Measurements from ENCODE around the gene PEPD. TPM values are rescaled to one million over a fixed set of nuclear protein-coding genes. Genes with fewer than 3 reads are reported as not detected.
A peak's percentile ranks its signal among the peaks of the same experiment; 100 is the strongest.
"Not testable (repeated sequence)": the region's sequence is repeated elsewhere in the genome, so short reads cannot be mapped to it uniquely, and the experiment has no call there.

The PEPD gene
- total and polyA plus RNA-seq, 9 donors: 20.3 to 55.4 (median 45.1) TPM

DNA sequence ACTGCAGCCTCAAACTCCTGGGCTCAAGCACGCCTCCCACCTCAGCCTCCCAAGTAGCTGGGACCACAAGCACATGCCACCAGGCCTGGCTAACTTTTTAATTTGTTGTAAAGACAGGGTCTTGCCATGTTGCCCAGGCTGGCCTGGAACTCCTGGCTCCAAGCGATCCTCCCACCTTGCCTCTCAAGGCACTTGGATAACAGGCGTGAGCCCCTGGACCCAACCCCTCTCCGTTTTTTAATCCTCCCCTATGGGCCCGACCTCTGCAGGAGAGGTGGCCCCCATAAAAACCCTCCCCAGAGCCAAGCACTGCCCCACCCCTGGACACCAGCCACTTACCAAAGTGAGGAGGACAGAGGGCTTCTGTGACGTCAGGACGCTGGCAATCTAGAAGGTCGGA is 28.6 kb downstream of the PEPD start:
- no peak for DNase-seq
- H3K4me1 ChIP-seq (ENCODE audit: control insufficient read depth, insufficient read depth, low read length): peaks cover 7% of the 10 kb centered on the region
- no peak overlapping the region for H3K4me3 ChIP-seq (ENCODE audit: low read length)
- no peaks in the 10 kb centered on the region for H3K9me3 ChIP-seq (replicated peaks; ENCODE audit: control insufficient read depth, low read depth, low read length)
- H3K36me3 ChIP-seq (ENCODE audit: control insufficient read depth, insufficient read depth, low read length): peaks cover 3% of the 10 kb centered on the region
- 94% methylated on average over 6 of the region's 8 CpGs for WGBS (ENCODE audit: insufficient coverage)
- H3K27ac ChIP-seq (ENCODE audit: low read length): no peak overlapping the region
- H3K27me3 ChIP-seq (ENCODE audit: control insufficient read depth, insufficient read depth, low read length): no peaks in the 10 kb centered on the region

DNA sequence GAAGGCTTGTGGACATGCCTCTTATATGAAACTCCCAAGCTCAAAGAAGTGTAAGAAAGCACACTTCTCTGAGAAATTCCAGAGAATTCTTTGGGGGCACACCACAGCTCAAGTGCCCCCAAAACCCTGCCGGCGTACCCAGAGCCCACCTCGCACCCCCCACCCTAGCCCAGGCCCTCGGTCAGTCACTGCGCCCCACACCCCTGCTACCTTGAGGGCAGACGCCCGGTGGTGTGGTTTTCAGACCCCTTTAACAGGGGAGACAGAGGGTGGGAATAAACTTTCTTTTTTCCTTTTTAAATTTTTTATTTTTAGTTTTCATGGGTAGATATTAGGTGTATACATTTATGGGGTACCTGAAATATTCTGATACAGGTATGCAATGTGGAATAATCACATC is 29.5 kb downstream of the PEPD start:
- Histone ChIP-seq H3K4me3 (ENCODE audit: low read length) (no peak overlapping the region), H3K27me3 (ENCODE audit: control insufficient read depth, insufficient read depth, low read length) (no peaks in the 10 kb centered on the region), H3K9me3 (replicated peaks; ENCODE audit: control insufficient read depth, low read depth, low read length) (no peaks in the 10 kb centered on the region), H3K36me3 (ENCODE audit: control insufficient read depth, insufficient read depth, low read length) (no peaks in the 10 kb centered on the region), H3K27ac (ENCODE audit: low read length) (no peak overlapping the region), H3K4me1 (ENCODE audit: control insufficient read depth, insufficient read depth, low read length) (peaks cover 16% of the 10 kb centered on the region)
- no peak for DNase-seq
- no CpG with 5 or more reads among the region's 7 CpGs for WGBS (ENCODE audit: insufficient coverage)

DNA sequence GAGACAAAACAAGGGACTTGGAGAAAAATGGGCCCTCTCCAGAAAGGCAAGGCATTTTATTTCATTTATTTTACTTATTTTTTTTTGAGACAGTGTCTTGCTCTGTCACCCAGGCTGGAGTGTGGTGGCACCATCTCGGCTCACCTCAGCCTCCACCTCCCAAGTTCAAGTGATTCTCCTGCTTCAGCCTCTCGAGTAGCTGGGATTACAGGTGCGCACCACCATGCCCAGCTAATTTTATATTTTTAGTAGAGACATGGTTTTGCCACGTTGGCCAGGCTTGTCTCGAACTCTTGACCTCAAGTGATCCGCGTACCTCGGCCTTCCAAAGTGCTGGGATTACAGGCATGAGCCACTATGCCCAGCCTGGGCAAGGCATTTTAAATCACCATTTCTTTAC is 31.0 kb downstream of the PEPD start:
- not testable (repeated sequence) for H3K27me3 ChIP-seq (ENCODE audit: control insufficient read depth, insufficient read depth, low read length); H3K27ac ChIP-seq (ENCODE audit: low read length); H3K36me3 ChIP-seq (ENCODE audit: control insufficient read depth, insufficient read depth, low read length); DNase-seq; H3K4me3 ChIP-seq (ENCODE audit: low read length); H3K9me3 ChIP-seq (replicated peaks; ENCODE audit: control insufficient read depth, low read depth, low read length)
- 93% methylated on average over 7 of the region's 8 CpGs for WGBS (ENCODE audit: insufficient coverage)
- peaks cover 30% of the 10 kb centered on the region for H3K4me1 ChIP-seq (ENCODE audit: control insufficient read depth, insufficient read depth, low read length)

DNA sequence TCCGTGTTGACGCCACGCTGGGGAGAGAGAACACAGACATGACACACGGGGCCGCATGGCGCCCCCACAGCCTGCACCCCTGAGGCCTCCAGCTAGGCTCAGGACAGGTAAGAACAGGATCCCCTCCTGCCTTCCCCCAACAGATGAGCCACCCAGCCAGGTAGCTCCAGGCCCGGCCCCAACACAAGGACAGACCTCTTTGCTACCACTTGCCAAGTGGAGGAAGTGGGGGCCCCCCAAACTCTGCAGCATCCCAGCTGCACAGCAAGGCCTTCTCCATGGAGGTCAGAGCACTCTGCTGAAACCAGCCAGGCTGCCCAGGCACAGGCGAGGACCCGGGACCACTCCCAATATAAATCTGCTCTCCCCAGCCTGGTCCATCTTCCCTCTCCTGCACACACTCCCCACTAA is 31.5 kb downstream of the PEPD start:
- Histone ChIP-seq H3K4me1 (ENCODE audit: control insufficient read depth, insufficient read depth, low read length) (peaks cover 30% of the 10 kb centered on the region), H3K27ac (ENCODE audit: low read length) (no peak overlapping the region), H3K9me3 (replicated peaks; ENCODE audit: control insufficient read depth, low read depth, low read length) (no peaks in the 10 kb centered on the region), H3K27me3 (ENCODE audit: control insufficient read depth, insufficient read depth, low read length) (no peaks in the 10 kb centered on the region), H3K36me3 (ENCODE audit: control insufficient read depth, insufficient read depth, low read length) (no peaks in the 10 kb centered on the region), H3K4me3 (ENCODE audit: low read length) (no peak overlapping the region)
- no peak for DNase-seq
- 76% methylated on average over 9 of the region's 9 CpGs for WGBS (ENCODE audit: insufficient coverage)

DNA sequence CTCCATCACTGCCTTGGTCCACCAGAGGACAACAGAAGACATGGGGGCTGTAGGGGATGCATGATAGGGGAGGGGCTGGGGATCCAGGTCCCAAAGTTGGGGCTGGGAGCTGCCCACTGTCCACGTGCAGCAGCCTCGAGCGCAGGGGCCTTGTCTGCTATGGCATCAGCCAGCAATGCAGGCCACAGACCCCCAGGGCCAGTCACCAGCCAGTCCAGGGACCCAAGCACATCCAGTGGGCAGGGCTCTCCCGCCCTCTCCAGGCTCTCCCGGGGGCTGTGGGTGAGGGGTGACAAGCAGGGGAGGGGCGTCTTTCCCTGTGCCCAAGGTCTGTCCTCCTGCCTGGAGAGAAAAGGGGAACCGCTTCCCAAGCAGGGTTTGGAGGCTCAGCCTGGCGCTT is 32.8 kb downstream of the PEPD start:
- H3K27ac ChIP-seq (ENCODE audit: low read length): no peak overlapping the region
- H3K9me3 ChIP-seq (replicated peaks; ENCODE audit: control insufficient read depth, low read depth, low read length): no peaks in the 10 kb centered on the region
- DNase-seq: no peak
- H3K36me3 ChIP-seq (ENCODE audit: control insufficient read depth, insufficient read depth, low read length): no peaks in the 10 kb centered on the region
- no peak overlapping the region for H3K4me3 ChIP-seq (ENCODE audit: low read length)
- H3K27me3 ChIP-seq (ENCODE audit: control insufficient read depth, insufficient read depth, low read length): no peaks in the 10 kb centered on the region
- H3K4me1 ChIP-seq (ENCODE audit: control insufficient read depth, insufficient read depth, low read length): peaks cover 30% of the 10 kb centered on the region
- 83% methylated on average over 8 of the region's 8 CpGs for WGBS (ENCODE audit: insufficient coverage)

DNA sequence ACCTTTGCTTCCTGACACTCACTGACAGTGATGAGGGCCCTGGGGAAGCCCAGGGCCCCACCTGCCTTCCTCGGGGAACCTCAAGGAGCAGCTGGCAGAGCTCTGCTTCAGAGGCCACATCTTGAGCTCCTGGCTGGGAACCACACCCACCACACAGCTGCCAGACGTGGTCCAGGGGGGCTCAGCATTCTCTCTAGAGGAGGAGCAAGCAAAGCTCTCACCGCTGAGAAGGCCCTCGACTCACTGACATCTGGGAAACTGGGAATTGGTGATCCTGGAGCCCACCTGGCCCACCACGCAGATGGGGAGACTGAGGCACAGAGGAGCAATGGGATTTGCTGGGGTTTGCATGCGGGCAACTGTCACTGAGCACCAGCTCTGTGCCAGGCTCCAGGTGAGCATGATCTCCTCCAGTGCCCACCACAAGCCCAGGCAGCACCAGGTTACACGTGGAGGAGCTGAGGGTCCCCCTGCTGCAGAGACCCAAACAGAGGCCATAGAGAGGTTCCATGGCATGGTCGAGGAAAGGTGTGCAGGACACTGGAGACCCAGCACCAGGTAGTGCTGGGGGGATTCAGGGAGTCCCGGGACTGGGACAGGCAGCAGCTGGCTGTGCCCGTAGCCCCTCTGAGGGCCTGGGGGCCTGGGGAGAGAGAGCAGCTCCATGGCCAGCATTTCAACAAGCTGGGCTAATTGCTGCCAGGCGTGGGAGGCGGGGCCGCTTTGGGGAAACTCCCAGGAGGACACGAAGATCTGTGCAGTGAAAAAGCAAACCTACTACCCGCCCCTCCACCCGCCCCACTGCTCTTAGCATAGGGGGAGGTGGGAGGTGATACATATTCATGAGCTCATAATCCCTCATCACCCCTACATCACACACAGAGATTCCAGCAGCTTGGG is 33.4 kb downstream of the PEPD start:
- Histone ChIP-seq H3K9me3 (replicated peaks; ENCODE audit: control insufficient read depth, low read depth, low read length) (no peaks in the 10 kb centered on the region), H3K27me3 (ENCODE audit: control insufficient read depth, insufficient read depth, low read length) (no peaks in the 10 kb centered on the region), H3K36me3 (ENCODE audit: control insufficient read depth, insufficient read depth, low read length) (no peaks in the 10 kb centered on the region), H3K27ac (ENCODE audit: low read length) (no peak overlapping the region), H3K4me3 (ENCODE audit: low read length) (no peak overlapping the region), H3K4me1 (ENCODE audit: control insufficient read depth, insufficient read depth, low read length) (peaks cover 30% of the 10 kb centered on the region)
- WGBS (ENCODE audit: insufficient coverage): 70% methylated on average over 7 of the region's 16 CpGs
- peak; percentile 14 for DNase-seq

DNA sequence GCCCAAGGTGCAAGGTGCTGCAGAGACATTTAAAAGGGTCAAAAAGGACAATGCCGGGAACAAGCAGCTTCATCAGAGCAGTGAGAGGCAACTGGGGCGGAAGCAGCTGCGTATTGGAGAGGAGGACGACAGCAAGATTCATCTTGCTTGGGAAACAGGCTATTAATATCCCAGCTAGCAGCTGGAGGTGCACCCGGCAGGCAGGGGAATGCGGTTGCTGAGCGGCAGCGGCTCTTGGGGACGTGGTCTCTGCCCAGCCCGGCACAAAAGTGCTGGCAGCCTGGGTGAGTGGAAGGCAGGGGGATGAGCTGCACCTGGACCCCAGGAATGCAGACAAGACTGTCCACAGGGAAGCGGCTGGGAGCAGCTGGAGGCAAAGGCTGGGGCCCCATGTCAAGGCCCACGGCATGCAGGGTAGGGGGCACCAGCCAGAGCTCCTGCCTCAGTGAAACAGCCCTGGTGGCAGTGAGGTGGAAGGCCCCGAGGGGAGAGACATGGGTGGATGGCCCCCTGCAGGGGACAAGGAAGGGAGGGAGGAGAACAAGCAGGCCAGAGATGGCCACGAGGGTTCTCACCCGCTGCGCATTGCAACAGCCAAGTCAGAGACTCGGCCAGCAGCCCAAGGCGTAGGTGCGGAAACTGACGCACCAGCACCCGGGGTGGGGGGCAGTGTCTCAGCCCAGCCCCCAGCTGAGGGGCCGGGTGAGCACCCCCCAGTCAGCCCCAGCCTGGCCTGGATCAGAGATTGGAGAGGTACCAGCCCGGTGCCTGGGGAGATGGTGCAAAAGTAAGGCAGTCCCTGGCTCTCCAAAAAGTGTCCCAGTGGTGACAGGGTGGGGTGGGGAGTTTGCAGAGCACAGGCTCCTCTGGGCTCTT is 34.4 kb downstream of the PEPD start:
- no peaks in the 10 kb centered on the region for H3K36me3 ChIP-seq (ENCODE audit: control insufficient read depth, insufficient read depth, low read length)
- no peak overlapping the region for H3K4me3 ChIP-seq (ENCODE audit: low read length)
- H3K9me3 ChIP-seq (replicated peaks; ENCODE audit: control insufficient read depth, low read depth, low read length): no peaks in the 10 kb centered on the region
- peak; percentile 83 for DNase-seq
- H3K27ac ChIP-seq (ENCODE audit: low read length): peak overlapping the region; percentile 88
- 64% methylated on average over 22 of the region's 23 CpGs for WGBS (ENCODE audit: insufficient coverage)
- peaks cover 30% of the 10 kb centered on the region for H3K4me1 ChIP-seq (ENCODE audit: control insufficient read depth, insufficient read depth, low read length)
- no peaks in the 10 kb centered on the region for H3K27me3 ChIP-seq (ENCODE audit: control insufficient read depth, insufficient read depth, low read length)

DNA sequence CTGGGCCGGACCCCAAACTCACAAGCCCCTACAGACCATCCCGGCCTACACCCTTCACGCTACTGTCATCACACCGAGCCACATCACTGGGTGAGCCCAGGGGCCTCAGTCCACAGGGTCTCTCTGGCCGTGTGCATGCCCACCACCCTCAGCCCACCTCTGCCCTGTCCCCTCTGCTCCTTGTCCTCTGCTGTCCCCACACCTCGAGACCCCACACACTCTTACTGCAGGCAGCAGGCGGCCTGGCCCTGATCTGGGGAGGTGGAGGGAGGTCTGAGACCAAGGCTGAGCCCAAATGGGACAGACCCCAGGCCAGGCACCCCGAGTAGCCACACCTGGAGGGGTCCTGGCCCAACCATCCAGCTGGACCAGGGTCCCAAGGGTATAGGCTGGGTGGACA is 35.2 kb downstream of the PEPD start:
- Histone ChIP-seq H3K36me3 (ENCODE audit: control insufficient read depth, insufficient read depth, low read length) (no peaks in the 10 kb centered on the region), H3K27ac (ENCODE audit: low read length) (peak overlapping the region; percentile 88), H3K27me3 (ENCODE audit: control insufficient read depth, insufficient read depth, low read length) (no peaks in the 10 kb centered on the region), H3K4me3 (ENCODE audit: low read length) (no peak overlapping the region), H3K4me1 (ENCODE audit: control insufficient read depth, insufficient read depth, low read length) (peaks cover 30% of the 10 kb centered on the region), H3K9me3 (replicated peaks; ENCODE audit: control insufficient read depth, low read depth, low read length) (no peaks in the 10 kb centered on the region)
- DNase-seq: no peak
- WGBS (ENCODE audit: insufficient coverage): 89% methylated on average over 4 of the region's 8 CpGs

DNA sequence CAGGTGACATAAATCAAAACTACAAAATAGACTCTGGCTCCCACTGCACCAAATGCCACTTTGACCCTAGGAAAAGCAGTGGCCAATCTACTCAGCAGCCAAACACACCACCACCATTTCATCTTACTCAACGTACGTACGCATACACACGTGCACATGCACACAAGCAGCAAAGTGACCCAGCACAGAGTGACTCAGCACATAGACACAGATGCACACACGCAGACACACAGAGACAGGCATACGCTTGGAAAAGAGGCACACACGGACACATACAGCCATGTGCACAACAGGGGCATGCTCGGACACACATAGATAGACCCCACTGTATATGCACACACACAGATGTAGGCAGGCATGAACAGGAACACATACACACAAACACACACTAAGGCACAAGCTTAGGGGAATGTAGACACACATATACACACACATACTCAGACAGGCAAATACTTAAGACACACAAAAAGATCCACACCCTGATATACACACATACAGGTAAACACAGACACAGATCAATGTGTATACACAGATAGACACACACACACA is 37.3 kb downstream of the PEPD start:
- 85% methylated on average over 7 of the region's 8 CpGs for WGBS (ENCODE audit: insufficient coverage)
- no peak for DNase-seq
- H3K27me3 ChIP-seq (ENCODE audit: control insufficient read depth, insufficient read depth, low read length): no peaks in the 10 kb centered on the region
- H3K4me3 ChIP-seq (ENCODE audit: low read length): no peak overlapping the region
- H3K36me3 ChIP-seq (ENCODE audit: control insufficient read depth, insufficient read depth, low read length): peaks cover 3% of the 10 kb centered on the region
- no peaks in the 10 kb centered on the region for H3K9me3 ChIP-seq (replicated peaks; ENCODE audit: control insufficient read depth, low read depth, low read length)
- no peak overlapping the region for H3K27ac ChIP-seq (ENCODE audit: low read length)
- H3K4me1 ChIP-seq (ENCODE audit: control insufficient read depth, insufficient read depth, low read length): peaks cover 30% of the 10 kb centered on the region

DNA sequence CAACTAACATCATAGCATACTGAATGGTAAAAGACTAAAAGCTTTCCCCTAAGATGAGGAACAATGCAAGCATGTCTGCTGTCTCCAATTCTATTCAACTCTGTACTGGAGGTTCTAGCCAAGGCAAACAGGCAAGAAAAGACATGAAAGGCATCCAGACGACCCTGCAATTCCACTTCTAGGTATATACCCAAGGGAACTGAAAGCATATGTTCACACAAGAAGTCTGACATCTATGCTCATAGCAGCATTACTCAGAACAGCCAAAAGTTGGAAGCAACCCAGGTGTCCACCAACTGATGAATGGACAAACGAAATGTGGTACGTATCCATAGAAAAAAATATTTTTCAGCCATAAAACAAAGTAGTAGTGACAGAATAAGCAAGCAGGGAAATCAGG is 39.1 kb downstream of the PEPD start:
- Histone ChIP-seq H3K27me3 (ENCODE audit: control insufficient read depth, insufficient read depth, low read length) (no peaks in the 10 kb centered on the region), H3K4me1 (ENCODE audit: control insufficient read depth, insufficient read depth, low read length) (peaks cover 18% of the 10 kb centered on the region), H3K36me3 (ENCODE audit: control insufficient read depth, insufficient read depth, low read length) (peaks cover 8% of the 10 kb centered on the region), H3K4me3 (ENCODE audit: low read length) (no peak overlapping the region), H3K9me3 (replicated peaks; ENCODE audit: control insufficient read depth, low read depth, low read length) (no peaks in the 10 kb centered on the region), H3K27ac (ENCODE audit: low read length) (no peak overlapping the region)
- 50% methylated on average over 1 of the region's 3 CpGs for WGBS (ENCODE audit: insufficient coverage)
- no peak for DNase-seq

All from muscle of leg (tissue), 11 donors.